Neural crest cell (in vitro differentiated cells): Measurements from ENCODE around the gene COPS7B. TPM values are rescaled to one million over a fixed set of nuclear protein-coding genes. Genes with fewer than 3 reads are reported as not detected.

ENCODE experiments used
- DNase-seq: peaks from one replicate; pipeline ENCODE4 v3.0.0; 2021; ENCODE audit warnings: low read depth, mixed read lengths, low spot score
- H3K27ac Mint-ChIP-seq: one replicate; pipeline ENCODE4 v1.8.0; 2021; ENCODE audit warnings: mild to moderate bottlenecking, mixed read lengths; ENCODE audit not compliant: unreplicated experiment
- H3K27me3 Mint-ChIP-seq: 2 replicates; pipeline ENCODE4 v1.8.0; 2021; ENCODE audit warnings: low read depth, mild to moderate bottlenecking, mixed read lengths
- H3K36me3 Mint-ChIP-seq: 2 replicates; pipeline ENCODE4 v1.8.0; 2021; ENCODE audit warnings: low read depth, mild to moderate bottlenecking, mixed read lengths
- H3K4me1 Mint-ChIP-seq: 2 replicates; pipeline ENCODE4 v1.8.0; 2021; ENCODE audit warnings: mixed read lengths
- H3K4me3 Mint-ChIP-seq: one replicate; pipeline ENCODE4 v1.8.0; 2021; ENCODE audit warnings: mild to moderate bottlenecking, mixed read lengths
- H3K9me3 Mint-ChIP-seq: 2 replicates; pipeline ENCODE4 v1.8.0; 2021; ENCODE audit warnings: mixed read lengths
- CTCF ChIP-seq: fragments of 200-600 bp; sonication (generic); conservative IDR thresholded peaks from 2 replicates; pipeline ENCODE4 v1.5.0; 2021; ENCODE audit warnings: antibody characterized with exemption, mild to moderate bottlenecking
- total RNA-seq: library from RNA; stranded (reverse); gene quantifications from 2 replicates; pipeline ENCODE4 v1.2.1, GENCODE V29; 2021

COPS7B gene
- total RNA-seq, 1 donor from 2014 or later = 62.9 TPM

GRCh38 chr2:231765496-231765929, 20.7 kb upstream of the COPS7B start:
- no peak overlapping the region for H3K27ac Mint-ChIP-seq
- no peak for DNase-seq
- peaks cover 31% of the 10 kb centered on the region for H3K4me1 Mint-ChIP-seq
- H3K27me3 Mint-ChIP-seq = no peaks in the 10 kb centered on the region
- no peaks in the 10 kb centered on the region for H3K36me3 Mint-ChIP-seq
- no peak for TF ChIP-seq CTCF
- no peak overlapping the region for H3K4me3 Mint-ChIP-seq
- H3K9me3 Mint-ChIP-seq = no peaks in the 10 kb centered on the region

GRCh38 chr2:231769170-231770136, 16.8 kb upstream of the COPS7B start:
- H3K36me3 Mint-ChIP-seq = no peaks in the 10 kb centered on the region
- no peaks in the 10 kb centered on the region for H3K27me3 Mint-ChIP-seq
- H3K9me3 Mint-ChIP-seq = no peaks in the 10 kb centered on the region
- TF ChIP-seq CTCF = no peak
- H3K27ac Mint-ChIP-seq = peak overlapping the region; percentile 36
- DNase-seq = no peak
- no peak overlapping the region for H3K4me3 Mint-ChIP-seq
- peaks cover 19% of the 10 kb centered on the region for H3K4me1 Mint-ChIP-seq

GRCh38 chr2:231780123-231780908, 5.9 kb upstream of the COPS7B start:
- Mint-ChIP-seq H3K36me3 (no peaks in the 10 kb centered on the region), H3K9me3 (no peaks in the 10 kb centered on the region), H3K4me3 (peak overlapping the region; percentile 100), H3K27ac (peak overlapping the region; percentile 14), H3K27me3 (no peaks in the 10 kb centered on the region), H3K4me1 (peaks cover 34% of the 10 kb centered on the region)
- DNase-seq = no peak
- TF ChIP-seq CTCF = no peak

GRCh38 chr2:231780909-231781797, 5.1 kb upstream of the COPS7B start, which contains the start of gene PDE6D:
Gene PDE6D (minus strand): TSS chr2:231781282. CDS start chr2:231781114, 168 bp downstream.
- peaks cover 42% of the 10 kb centered on the region for H3K4me1 Mint-ChIP-seq
- TF ChIP-seq CTCF = no peak
- H3K27me3 Mint-ChIP-seq = no peaks in the 10 kb centered on the region
- no peaks in the 10 kb centered on the region for H3K36me3 Mint-ChIP-seq
- H3K27ac Mint-ChIP-seq = peak within 1 kb of the TSS; percentile 98
- H3K4me3 Mint-ChIP-seq = peak within 1 kb of the TSS; percentile 100
- DNase-seq = peak; percentile 99
- no peaks in the 10 kb centered on the region for H3K9me3 Mint-ChIP-seq
